ENCODE measurements around the gene CYBC1.

CYBC1 gene

DNA sequence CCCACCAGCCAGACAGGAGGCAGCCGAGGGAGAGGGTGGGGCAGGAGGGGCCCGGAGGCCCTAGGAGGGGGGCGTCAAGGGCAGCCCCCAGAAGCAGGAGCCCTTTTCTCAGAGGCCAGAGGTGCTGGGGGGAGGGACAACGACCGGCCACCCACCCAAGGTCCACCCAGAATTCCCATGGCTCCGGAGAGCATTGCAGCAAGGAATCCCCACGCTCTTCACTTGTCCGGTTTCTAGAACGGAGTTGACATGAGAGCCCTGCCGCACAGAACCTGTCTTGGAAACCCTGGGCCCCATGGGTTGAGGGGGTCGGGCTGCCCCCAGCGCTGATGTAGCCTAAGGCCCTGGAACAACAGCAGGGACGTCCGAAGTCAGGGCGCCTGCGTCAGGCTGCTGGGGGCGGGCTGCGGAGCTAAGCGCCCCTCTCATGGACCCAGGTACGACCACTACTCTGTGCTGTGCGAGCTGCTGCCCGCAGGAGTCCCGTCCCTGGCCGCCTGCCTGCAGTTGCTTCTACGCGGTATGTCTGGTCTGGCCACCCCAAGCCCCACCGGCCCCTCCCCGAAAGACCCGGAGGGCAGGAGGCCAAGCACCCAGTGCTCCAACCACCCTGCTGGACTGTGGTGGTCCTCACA, 11.2 kb downstream of the CYBC1 start:
- peaks cover 15% of the 10 kb centered on the region for H3K4me1 ChIP-seq

GRCh38 chr17:82438401-82439193, 12.0 kb downstream of the CYBC1 start:
- peaks cover 15% of the 10 kb centered on the region for H3K4me1 ChIP-seq
- H3K79me2 ChIP-seq, result no peaks in the 10 kb centered on the region
- no peak overlapping the region for H2AFZ ChIP-seq
- TF ChIP-seq CTCF (IDR thresholded peaks at IDR 0.05), result no peak
- no peak overlapping the region for H3K9ac ChIP-seq
- no peaks in the 10 kb centered on the region for H3K36me3 ChIP-seq (ENCODE audit: control insufficient read depth, insufficient read depth, low read length)
- H3K27me3 ChIP-seq (ENCODE audit: control insufficient read depth, insufficient read depth, low read length), result no peaks in the 10 kb centered on the region
- H3K4me3 ChIP-seq (ENCODE audit: low read depth, low read length), result no peak overlapping the region
- no peak overlapping the region for H3K27ac ChIP-seq
- H3K4me2 ChIP-seq (ENCODE audit: low read length), result no peak overlapping the region
- H3K9me3 ChIP-seq (ENCODE audit: control insufficient read depth, low read length), result no peaks in the 10 kb centered on the region

More for the DNA sequence above, 11.2 kb downstream of the CYBC1 start:
- TF ChIP-seq CTCF (IDR thresholded peaks at IDR 0.05), result no peak
- Histone ChIP-seq H3K27ac (no peak overlapping the region), H2AFZ (no peak overlapping the region), H3K4me2 (ENCODE audit: low read length) (no peak overlapping the region), H3K9me3 (ENCODE audit: control insufficient read depth, low read length) (no peaks in the 10 kb centered on the region), H3K4me3 (ENCODE audit: low read depth, low read length) (no peak overlapping the region), H3K9ac (no peak overlapping the region), H3K27me3 (ENCODE audit: control insufficient read depth, insufficient read depth, low read length) (no peaks in the 10 kb centered on the region), H3K79me2 (no peaks in the 10 kb centered on the region), H3K36me3 (ENCODE audit: control insufficient read depth, insufficient read depth, low read length) (no peaks in the 10 kb centered on the region)

- H3K27ac ChIP-seq, result no peak overlapping the region
- H3K4me1 ChIP-seq, result peaks cover 10% of the 10 kb centered on the region
- no peaks in the 10 kb centered on the region for H3K36me3 ChIP-seq (ENCODE audit: control insufficient read depth, insufficient read depth, low read length)
- H3K79me2 ChIP-seq, result no peaks in the 10 kb centered on the region
- H3K9me3 ChIP-seq (ENCODE audit: control insufficient read depth, low read length), result no peaks in the 10 kb centered on the region
- H3K9ac ChIP-seq, result no peak overlapping the region
- H3K27me3 ChIP-seq (ENCODE audit: control insufficient read depth, insufficient read depth, low read length), result no peaks in the 10 kb centered on the region
- no peak overlapping the region for H2AFZ ChIP-seq
- H3K4me3 ChIP-seq (ENCODE audit: low read depth, low read length), result no peak overlapping the region
- H3K4me2 ChIP-seq (ENCODE audit: low read length), result no peak overlapping the region
- no peak for TF ChIP-seq CTCF (IDR thresholded peaks at IDR 0.05)
Measured at GRCh38 chr17:82437325-82437668, 13.3 kb downstream of the CYBC1 start.

DNA sequence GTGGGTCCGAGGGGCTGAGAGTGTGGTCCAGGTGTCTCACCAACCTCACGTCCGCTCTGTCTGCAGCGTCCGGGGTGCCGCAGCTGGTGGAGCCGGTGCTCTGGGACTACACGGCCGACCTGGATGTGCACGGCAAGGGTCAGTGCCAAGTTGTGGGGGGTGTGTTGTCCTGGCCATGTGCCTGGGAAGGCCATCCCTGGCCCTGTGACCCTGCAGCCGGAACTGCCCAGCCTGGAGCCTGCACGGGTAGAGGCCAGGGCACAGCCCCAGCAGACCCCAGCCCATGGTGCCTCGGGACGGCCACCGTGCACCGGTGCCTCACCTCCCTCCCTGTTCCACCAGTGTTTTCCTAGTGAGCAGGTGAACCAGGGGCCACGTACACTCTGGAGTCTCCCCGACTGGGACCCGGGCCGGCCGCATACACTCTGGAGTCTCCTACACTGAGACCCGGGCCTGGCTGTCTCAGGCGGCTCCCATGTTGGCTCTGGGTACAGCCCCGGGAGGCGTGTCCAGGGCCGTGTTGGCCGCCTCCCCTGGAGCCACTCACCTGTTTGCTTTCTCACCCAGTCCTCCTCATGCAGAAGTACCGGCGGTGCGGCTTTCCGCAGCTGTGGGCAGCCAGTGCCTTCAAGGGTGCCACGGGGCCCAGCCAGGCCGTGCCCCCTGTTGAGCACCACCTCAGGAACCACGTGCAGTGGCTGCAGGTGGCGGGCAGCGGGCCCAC, 13.8 kb downstream of the CYBC1 start:
- H3K4me1 ChIP-seq, result peaks cover 5% of the 10 kb centered on the region
- H3K27ac ChIP-seq, result no peak overlapping the region
- H3K9me3 ChIP-seq (ENCODE audit: control insufficient read depth, low read length), result no peaks in the 10 kb centered on the region
- no peak overlapping the region for H3K9ac ChIP-seq
- no peak overlapping the region for H2AFZ ChIP-seq
- no peaks in the 10 kb centered on the region for H3K36me3 ChIP-seq (ENCODE audit: control insufficient read depth, insufficient read depth, low read length)
- H3K27me3 ChIP-seq (ENCODE audit: control insufficient read depth, insufficient read depth, low read length), result no peaks in the 10 kb centered on the region
- H3K4me3 ChIP-seq (ENCODE audit: low read depth, low read length), result no peak overlapping the region
- no peaks in the 10 kb centered on the region for H3K79me2 ChIP-seq
- no peak overlapping the region for H3K4me2 ChIP-seq (ENCODE audit: low read length)
- no peak for TF ChIP-seq CTCF (IDR thresholded peaks at IDR 0.05)
